GM23338 (cell line): ENCODE results near the gene MYO1D. TPM values are rescaled to one million over a fixed set of nuclear protein-coding genes. Genes with fewer than 3 reads are reported as not detected.

ENCODE experiments used
- ATAC-seq: fragments of 200-7000 bp; cut with Tn5 transposase; 3 replicates; pipeline ENCODE4 v1.9.1; 2020
- DNase-seq: peaks from one replicate; pipeline ENCODE4 v3.0.0-alpha.2; 2015; ENCODE audit warnings: low spot score
- H2AFZ ChIP-seq: fragments of 200-600 bp; sonication (generic); 2 replicates; pipeline ENCODE4 v1.8.0; 2016; ENCODE audit warnings: antibody characterized with exemption, mild to moderate bottlenecking, moderate library complexity
- H3F3A ChIP-seq: fragments of 200-600 bp; sonication (generic); replicated peaks from 2 replicates; pipeline ENCODE4 v1.8.0; 2017; ENCODE audit warnings: antibody characterized with exemption, mixed run types, low read depth
- H3K27ac ChIP-seq: fragments of 200-600 bp; sonication (generic); 2 replicates; pipeline ENCODE4 v1.6.1; 2016; ENCODE audit warnings: low read depth
- H3K27me3 ChIP-seq: fragments of 200-600 bp; sonication (generic); 2 replicates; pipeline ENCODE4 v1.8.0; 2016; ENCODE audit warnings: mild to moderate bottlenecking, mixed run types, moderate library complexity; ENCODE audit not compliant: insufficient read depth
- H3K36me3 ChIP-seq: fragments of 200-600 bp; sonication (generic); 2 replicates; pipeline ENCODE4 v1.8.0; 2016; ENCODE audit warnings: mild to moderate bottlenecking; ENCODE audit not compliant: insufficient read depth
- H3K4me1 ChIP-seq: fragments of 200-600 bp; sonication (generic); 2 replicates; pipeline ENCODE4 v1.8.0; 2016; ENCODE audit warnings: mild to moderate bottlenecking, moderate library complexity; ENCODE audit not compliant: insufficient read depth
- H3K4me2 ChIP-seq: fragments of 200-600 bp; sonication (generic); 2 replicates; pipeline ENCODE4 v1.7.1; 2017; ENCODE audit warnings: mixed run types
- H3K4me3 ChIP-seq: fragments of 200-600 bp; sonication (generic); 2 replicates; pipeline ENCODE4 v1.6.1; 2016; ENCODE audit warnings: mixed run types
- H3K79me2 ChIP-seq: fragments of 200-600 bp; sonication (generic); replicated peaks from 2 replicates; pipeline ENCODE4 v1.8.0; 2017; ENCODE audit warnings: mild to moderate bottlenecking; ENCODE audit not compliant: insufficient read depth
- H3K9me2 ChIP-seq: fragments of 200-600 bp; sonication (generic); 2 replicates; pipeline ENCODE4 v1.8.0; 2017; ENCODE audit not compliant: insufficient read depth
- H4K20me1 ChIP-seq: fragments of 200-600 bp; sonication (generic); replicated peaks from 2 replicates; pipeline ENCODE4 v1.8.0; 2017; ENCODE audit warnings: mild to moderate bottlenecking; ENCODE audit not compliant: insufficient read depth
- H3K27ac Mint-ChIP-seq: 2 replicates; pipeline ENCODE4 v1.8.0; 2020; ENCODE audit warnings: inconsistent platforms, mild to moderate bottlenecking, moderate library complexity, mixed read lengths
- H3K27me3 Mint-ChIP-seq: 3 replicates; pipeline ENCODE4 v1.8.0; 2022; ENCODE audit warnings: low read depth, mild to moderate bottlenecking, moderate library complexity, mixed read lengths, inconsistent platforms; ENCODE audit not compliant: insufficient read depth, poor library complexity
- H3K36me3 Mint-ChIP-seq: 3 replicates; pipeline ENCODE4 v1.8.0; 2021; ENCODE audit warnings: low read depth, mild to moderate bottlenecking, inconsistent platforms, moderate library complexity, mixed read lengths
- H3K4me1 Mint-ChIP-seq: 3 replicates; pipeline ENCODE4 v1.8.0; 2020; ENCODE audit warnings: mild to moderate bottlenecking, inconsistent platforms, mixed read lengths
- H3K4me3 Mint-ChIP-seq: 3 replicates; pipeline ENCODE4 v1.8.0; 2021; ENCODE audit warnings: moderate library complexity, mild to moderate bottlenecking, inconsistent platforms, mixed read lengths
- H3K9me3 Mint-ChIP-seq: 3 replicates; pipeline ENCODE4 v1.8.0; 2020; ENCODE audit warnings: moderate library complexity, mild to moderate bottlenecking, inconsistent platforms, mixed read lengths
- CTCF ChIP-seq, 2 experiments: fragments of 200-600 bp in 1 of 2; sonication (generic) in 1 of 2; conservative IDR thresholded peaks; 2 replicates each; pipeline versions ENCODE4 v1.5.1 to v1.6.1; 2016 to 2017; ENCODE audit warnings: antibody characterized with exemption in 2 of 2, low read depth in 2 of 2, mild to moderate bottlenecking in 2 of 2, moderate library complexity in 1 of 2
- POLR2AphosphoS5 ChIP-seq: IDR thresholded peaks from 2 replicates; pipeline ENCODE4 v1.6.1; 2016; ENCODE audit warnings: antibody characterized with exemption, low read depth
- REST ChIP-seq: IDR thresholded peaks from one replicate; pipeline ENCODE4 v1.6.1; 2018; ENCODE audit warnings: antibody characterized with exemption; ENCODE audit not compliant: unreplicated experiment
- ZNF462 ChIP-seq: fragments of 250-450 bp; sonication (Bioruptor Pico); IDR thresholded peaks from 2 replicates; pipeline ENCODE4 v1.5.0; 2020; ENCODE audit warnings: mild to moderate bottlenecking, moderate library complexity
- polyA plus RNA-seq: library from polyadenylated mRNA; unstranded; fragments of >200 nt; fragmentation: Nextera tagmentation; extraction: Ambion mirVana; gene quantifications from 2 replicates; pipeline ENCODE4 v1.2.1, GENCODE V29; 2016
- total RNA-seq: library from RNA; depleted of rRNA; stranded (reverse); fragments of >200 nt; shearing (Covaris generic); gene quantifications from 2 replicates; pipeline ENCODE4 v1.2.3, GENCODE V29; 2014

Gene MYO1D
- total and polyA plus RNA-seq, 2 experiments from 2014 or later, result 8.6 to 28.6 TPM

GRCh38 chr17:32486701-32487472 is 390.0 kb downstream of the MYO1D start, which contains the start of gene CDK5R1:
Gene CDK5R1, plus strand, starts transcription at chr17:32486993. Its CDS starts 628 bp downstream, at chr17:32487621.
- TF ChIP-seq ZNF462 (CRISPR knock-in tag) (no peak), REST (peak; percentile 62), POLR2AphosphoS5 (0 out of 2 replicates have a peak, but pooled peaks have one; percentile 21), CTCF (conservative IDR thresholded peaks at IDR 0.05; ENCODE audit: low read depth in 2 of 2) (no peak)
- Mint-ChIP-seq H3K4me1 (peaks cover 64% of the 10 kb centered on the region), H3K27ac (no peak within 1 kb of the TSS), H3K4me3 (peak within 1 kb of the TSS; percentile 89), H3K9me3 (peaks cover 3% of the 10 kb centered on the region; the same call in 1 of the 3 replicates), H3K27me3 (peaks cover 30% of the 10 kb centered on the region), H3K36me3 (peaks cover 44% of the 10 kb centered on the region)
- H3K27ac ChIP-seq, result peak within 1 kb of the TSS; percentile 69
- peak within 1 kb of the TSS; percentile 97 for H3K4me2 ChIP-seq
- H3K9me2 ChIP-seq, result no peaks in the 10 kb centered on the region
- peak within 1 kb of the TSS; percentile 93 for H2AFZ ChIP-seq
- peaks cover 4% of the 10 kb centered on the region for H3K36me3 ChIP-seq
- H3K27me3 ChIP-seq, result no peaks in the 10 kb centered on the region
- peaks cover 31% of the 10 kb centered on the region for H3F3A ChIP-seq
- H3K79me2 ChIP-seq, result peaks cover 27% of the 10 kb centered on the region
- H3K4me1 ChIP-seq, result peaks cover 50% of the 10 kb centered on the region
- DNase-seq (peak; percentile 84), ATAC-seq (peak; percentile 3)
- peaks cover 28% of the 10 kb centered on the region for H4K20me1 ChIP-seq
- H3K4me3 ChIP-seq, result peak within 1 kb of the TSS; percentile 89
